ENCODE results near the gene PHYKPL. TPM values are rescaled to one million over a fixed set of nuclear protein-coding genes. Genes with fewer than 3 reads are reported as not detected.

PHYKPL gene
- total RNA-seq, 1 experiment from 2014 or later: 48.8 TPM

- H3K9me3 Mint-ChIP-seq: peaks cover 21 to 24% of the 10 kb centered on the region in 2 experiments
- no peak overlapping the region for H3T11ph ChIP-seq (ENCODE audit: low read length)
Measured at GRCh38 chr5:178189433-178189832, 43.2 kb downstream of the PHYKPL start.

More at GRCh38 chr5:178189433-178189832, 43.2 kb downstream of the PHYKPL start:
- Histone ChIP-seq H3K4me2 (ENCODE audit: insufficient read depth, insufficient read length, low read length) (no peak overlapping the region), H2AFZ (ENCODE audit: low read length) (no peak overlapping the region), H3K56ac (ENCODE audit: insufficient read length, low read depth, low read length) (no peak overlapping the region), H3K9ac (ENCODE audit: extremely low read depth, insufficient read length, low read length) (no peak overlapping the region), H3K9me3 (ENCODE audit: control insufficient read depth, low read depth, low read length) (no peaks in the 10 kb centered on the region), H3K18ac (ENCODE audit: insufficient read length, low read depth, low read length) (no peak overlapping the region), H3K79me2 (ENCODE audit: insufficient read depth, low read length) (no peaks in the 10 kb centered on the region), H3K23me2 (ENCODE audit: insufficient read length, low read depth, low read length, poor library complexity, severe bottlenecking) (no peaks in the 10 kb centered on the region), H2BK20ac (ENCODE audit: low read depth, low read length, poor library complexity, severe bottlenecking) (no peak overlapping the region), H3K4ac (ENCODE audit: low read depth, low read length) (no peak overlapping the region), H4K8ac (replicated peaks; ENCODE audit: insufficient read length, low read depth, low read length) (no peak overlapping the region), H3K27ac (ENCODE audit: insufficient read length, low read depth, low read length) (no peak overlapping the region), H4K5ac (ENCODE audit: insufficient read length, low read depth, low read length) (no peak overlapping the region), H4K91ac (ENCODE audit: insufficient read length, low read depth, low read length) (no peak overlapping the region), H3K27me3 (ENCODE audit: insufficient read depth, low read length) (no peaks in the 10 kb centered on the region), H2AK5ac (ENCODE audit: insufficient read length, low read length) (no peak overlapping the region), H2BK5ac (ENCODE audit: insufficient read length, low read length) (no peak overlapping the region), H3K79me1 (ENCODE audit: insufficient read depth, low read depth, low read length, poor library complexity, severe bottlenecking) (no peaks in the 10 kb centered on the region), H2BK12ac (ENCODE audit: insufficient read length, low read depth, low read length) (no peak overlapping the region), H3K14ac (ENCODE audit: insufficient read depth, low read length) (no peak overlapping the region), H4K20me1 (ENCODE audit: control insufficient read depth, insufficient read depth, insufficient read length) (no peaks in the 10 kb centered on the region), H2BK120ac (ENCODE audit: low read depth, low read length, poor library complexity, severe bottlenecking) (no peak overlapping the region), H2BK15ac (ENCODE audit: low read depth, low read length) (no peak overlapping the region), H3K23ac (ENCODE audit: insufficient read length, low read depth, low read length) (no peak overlapping the region), H3K4me1 (ENCODE audit: insufficient read depth, low read length) (no peaks in the 10 kb centered on the region)
- H3K27me3 Mint-ChIP-seq (ENCODE audit: low read depth): peaks cover 6% of the 10 kb centered on the region
- peaks cover 7 to 9% of the 10 kb centered on the region in 2 experiments for H3K4me1 Mint-ChIP-seq
- H3K4me3 Mint-ChIP-seq: no peak overlapping the region
- TF ChIP-seq CTCF (conservative IDR thresholded peaks at IDR 0.05): no peak
- no peak overlapping the region for H3K27ac Mint-ChIP-seq
- no peak for DNase-seq
- H3K36me3 Mint-ChIP-seq (ENCODE audit: insufficient read depth in 1 of 3, low read depth in 3 of 3): peaks cover 6 to 20% (median 7%) of the 10 kb centered on the region in 3 experiments
- WGBS (ENCODE audit: extremely low coverage, insufficient read length, low lambda C conversion rate): no CpG with 5 or more reads among the region's 2 CpGs
